Loucy (cell line): Measurements from ENCODE around the gene TNNT2.

Experiments used
- H2AFZ ChIP-seq: fragments of 200-600 bp; sonication (generic); 2 replicates; pipeline ENCODE4 v1.6.0; 2016; ENCODE audit warnings: antibody characterized with exemption, mild to moderate bottlenecking, low read length, moderate library complexity
- H3F3A ChIP-seq: fragments of 200-600 bp; 2 replicates; pipeline ENCODE4 v1.6.0; 2016; ENCODE audit warnings: antibody characterized with exemption, low read depth, mild to moderate bottlenecking
- H3K27me3 ChIP-seq: fragments of 200-600 bp; sonication (generic); 2 replicates; pipeline ENCODE4 v1.6.1; 2014; ENCODE audit warnings: low read length, mild to moderate bottlenecking; ENCODE audit not compliant: insufficient read depth, poor library complexity, severe bottlenecking
- H3K36me3 ChIP-seq: fragments of 200-600 bp; sonication (generic); 2 replicates; pipeline ENCODE4 v1.6.1; 2016; ENCODE audit warnings: low read length; ENCODE audit not compliant: insufficient read depth
- H3K4me1 ChIP-seq: fragments of 200-600 bp; sonication (generic); 2 replicates; pipeline ENCODE4 v1.5.1; 2014; ENCODE audit warnings: low read length, mild to moderate bottlenecking; ENCODE audit not compliant: insufficient read depth, poor library complexity, severe bottlenecking
- H3K4me2 ChIP-seq: fragments of 200-600 bp; sonication (generic); 2 replicates; pipeline ENCODE4 v1.6.0; 2014; ENCODE audit warnings: antibody characterized with exemption, low read length, low read depth, mild to moderate bottlenecking; ENCODE audit not compliant: poor library complexity, severe bottlenecking
- H3K4me3 ChIP-seq: fragments of 200-600 bp; sonication (generic); 2 replicates; pipeline ENCODE4 v1.5.1; 2014; ENCODE audit warnings: low read length, mild to moderate bottlenecking, mixed read lengths; ENCODE audit not compliant: poor library complexity, severe bottlenecking
- H3K79me2 ChIP-seq: fragments of 200-600 bp; sonication (generic); 2 replicates; pipeline ENCODE4 v1.6.1; 2014; ENCODE audit warnings: low read length; ENCODE audit not compliant: insufficient read depth
- H3K9ac ChIP-seq: fragments of 200-600 bp; sonication (generic); 2 replicates; pipeline ENCODE4 v1.6.0; 2014; ENCODE audit warnings: mild to moderate bottlenecking, low read depth, low read length, moderate library complexity; ENCODE audit not compliant: poor library complexity, severe bottlenecking
- H3K9me2 ChIP-seq: fragments of 200-600 bp; sonication (generic); replicated peaks from 2 replicates; pipeline ENCODE4 v1.6.1; 2016; ENCODE audit warnings: low read depth, low read length, mixed read lengths
- H3K9me3 ChIP-seq: fragments of 200-600 bp; sonication (generic); 2 replicates; pipeline ENCODE4 v1.6.1; 2014; ENCODE audit warnings: mild to moderate bottlenecking, antibody characterized with exemption, low read length, low read depth; ENCODE audit not compliant: insufficient read depth
- H4K20me1 ChIP-seq: fragments of 200-600 bp; sonication (generic); 2 replicates; pipeline ENCODE4 v1.6.0; 2014; ENCODE audit warnings: antibody characterized with exemption, low read length, mild to moderate bottlenecking; ENCODE audit not compliant: insufficient read depth, poor library complexity, severe bottlenecking
- EZH2phosphoT487 ChIP-seq: fragments of 200-600 bp; IDR thresholded peaks from 2 replicates; pipeline ENCODE4 v1.6.1; 2018; ENCODE audit warnings: antibody characterized with exemption, mild to moderate bottlenecking, moderate library complexity, borderline replicate concordance
- TF ChIP-seq, protein P1 (sequence below): fragments of 200-600 bp; sonication (generic); conservative IDR thresholded peaks from 2 replicates; pipeline ENCODE4 v1.5.1; 2014; ENCODE audit warnings: mild to moderate bottlenecking, antibody characterized with exemption, low read length

TNNT2 gene

DNA sequence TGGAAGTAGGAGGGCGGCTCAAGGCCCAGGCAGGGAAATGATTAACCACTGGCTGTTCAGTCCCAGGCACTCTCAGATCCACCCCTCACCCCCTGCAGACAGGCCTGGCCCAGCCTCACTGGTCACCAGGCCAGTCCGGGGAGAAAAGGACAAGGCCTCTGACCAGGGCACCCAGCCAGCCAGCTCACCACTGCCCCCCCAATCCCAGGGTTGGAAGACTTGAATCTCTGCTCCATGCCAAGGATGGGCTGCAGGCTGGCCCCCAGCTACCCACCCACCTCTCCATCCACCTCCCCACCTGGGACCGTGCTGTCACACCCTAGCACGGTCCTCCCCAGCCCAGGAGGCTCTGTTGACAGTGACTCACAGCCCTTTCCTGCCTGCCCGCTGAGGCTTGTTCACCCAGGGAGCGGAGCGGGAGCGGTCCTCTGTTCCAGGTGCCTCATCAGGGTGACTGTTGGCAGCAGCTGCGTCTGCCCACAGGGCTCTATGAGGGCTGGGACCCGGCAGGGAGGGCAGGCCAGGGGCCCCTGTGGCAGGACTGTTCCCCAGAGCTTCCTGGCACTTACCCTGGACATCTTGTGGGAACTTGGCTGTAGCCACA lies 19.5 kb upstream of the TNNT2 start:
- TF ChIP-seq, protein P1, sequence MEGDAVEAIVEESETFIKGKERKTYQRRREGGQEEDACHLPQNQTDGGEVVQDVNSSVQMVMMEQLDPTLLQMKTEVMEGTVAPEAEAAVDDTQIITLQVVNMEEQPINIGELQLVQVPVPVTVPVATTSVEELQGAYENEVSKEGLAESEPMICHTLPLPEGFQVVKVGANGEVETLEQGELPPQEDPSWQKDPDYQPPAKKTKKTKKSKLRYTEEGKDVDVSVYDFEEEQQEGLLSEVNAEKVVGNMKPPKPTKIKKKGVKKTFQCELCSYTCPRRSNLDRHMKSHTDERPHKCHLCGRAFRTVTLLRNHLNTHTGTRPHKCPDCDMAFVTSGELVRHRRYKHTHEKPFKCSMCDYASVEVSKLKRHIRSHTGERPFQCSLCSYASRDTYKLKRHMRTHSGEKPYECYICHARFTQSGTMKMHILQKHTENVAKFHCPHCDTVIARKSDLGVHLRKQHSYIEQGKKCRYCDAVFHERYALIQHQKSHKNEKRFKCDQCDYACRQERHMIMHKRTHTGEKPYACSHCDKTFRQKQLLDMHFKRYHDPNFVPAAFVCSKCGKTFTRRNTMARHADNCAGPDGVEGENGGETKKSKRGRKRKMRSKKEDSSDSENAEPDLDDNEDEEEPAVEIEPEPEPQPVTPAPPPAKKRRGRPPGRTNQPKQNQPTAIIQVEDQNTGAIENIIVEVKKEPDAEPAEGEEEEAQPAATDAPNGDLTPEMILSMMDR: no peak
- TF ChIP-seq EZH2phosphoT487: no peak
- Histone ChIP-seq H3K9me3 (no peaks in the 10 kb centered on the region), H3K4me2 (no peak overlapping the region), H3K9me2 (no peaks in the 10 kb centered on the region), H3K4me3 (no peak overlapping the region), H2AFZ (no peak overlapping the region), H3K36me3 (no peaks in the 10 kb centered on the region), H4K20me1 (no peaks in the 10 kb centered on the region), H3F3A (no peaks in the 10 kb centered on the region), H3K27me3 (no peaks in the 10 kb centered on the region), H3K4me1 (no peaks in the 10 kb centered on the region), H3K9ac (no peak overlapping the region), H3K79me2 (no peaks in the 10 kb centered on the region)

DNA sequence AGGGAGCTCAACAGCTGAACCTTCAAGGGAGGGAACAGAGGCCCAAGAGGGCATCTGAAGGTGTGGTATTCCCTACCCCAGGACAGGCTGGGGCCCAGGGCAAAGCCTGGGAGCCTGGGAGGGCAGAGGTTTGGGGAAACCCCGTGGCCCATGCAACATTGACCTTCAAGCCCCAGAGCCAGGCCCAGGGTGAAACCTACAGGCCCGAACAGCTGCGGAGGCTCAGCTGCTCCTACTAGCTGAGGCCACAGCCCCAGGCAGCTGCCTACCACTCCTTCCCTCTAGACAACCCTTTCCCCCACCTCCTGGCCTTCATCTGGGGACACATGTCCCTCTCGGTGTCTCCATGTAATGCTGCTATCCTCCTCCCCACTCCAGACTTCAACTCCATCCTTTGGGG lies 18.5 kb upstream of the TNNT2 start:
- Histone ChIP-seq H3K9ac (no peak overlapping the region), H3K27me3 (no peaks in the 10 kb centered on the region), H3K79me2 (no peaks in the 10 kb centered on the region), H4K20me1 (no peaks in the 10 kb centered on the region), H3K36me3 (no peaks in the 10 kb centered on the region), H2AFZ (no peak overlapping the region), H3K4me1 (no peaks in the 10 kb centered on the region), H3K9me3 (no peaks in the 10 kb centered on the region), H3K4me3 (no peak overlapping the region), H3F3A (no peaks in the 10 kb centered on the region), H3K9me2 (no peaks in the 10 kb centered on the region), H3K4me2 (no peak overlapping the region)
- no peak for TF ChIP-seq EZH2phosphoT487
- TF ChIP-seq, protein P1: no peak

DNA sequence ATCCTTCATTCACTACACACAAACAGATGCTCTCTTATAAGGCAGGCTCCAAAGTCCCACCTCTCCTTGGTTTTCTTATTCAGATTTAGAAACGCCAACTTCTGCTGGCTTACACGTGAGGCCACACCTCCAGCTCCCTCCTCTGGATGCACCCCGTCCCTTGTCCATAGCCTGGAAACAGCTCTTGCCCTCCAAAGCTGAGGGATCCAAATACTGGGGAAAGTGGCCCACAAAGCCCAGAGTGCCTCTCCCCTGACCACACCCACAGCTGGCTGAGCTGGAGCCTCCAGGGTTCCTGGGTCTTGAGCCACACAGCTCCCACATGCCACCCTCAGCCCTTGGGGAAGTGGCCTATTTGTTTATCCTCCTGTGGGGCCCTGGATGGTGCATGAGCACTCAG lies 17.1 kb upstream of the TNNT2 start:
- Histone ChIP-seq H3K9me2 (no peaks in the 10 kb centered on the region), H3K27me3 (no peaks in the 10 kb centered on the region), H3K4me2 (no peak overlapping the region), H3K4me3 (no peak overlapping the region), H4K20me1 (no peaks in the 10 kb centered on the region), H3K9ac (no peak overlapping the region), H3K9me3 (no peaks in the 10 kb centered on the region), H3K4me1 (no peaks in the 10 kb centered on the region), H3F3A (no peaks in the 10 kb centered on the region), H3K36me3 (no peaks in the 10 kb centered on the region), H2AFZ (no peak overlapping the region), H3K79me2 (no peaks in the 10 kb centered on the region)
- TF ChIP-seq EZH2phosphoT487: no peak

DNA sequence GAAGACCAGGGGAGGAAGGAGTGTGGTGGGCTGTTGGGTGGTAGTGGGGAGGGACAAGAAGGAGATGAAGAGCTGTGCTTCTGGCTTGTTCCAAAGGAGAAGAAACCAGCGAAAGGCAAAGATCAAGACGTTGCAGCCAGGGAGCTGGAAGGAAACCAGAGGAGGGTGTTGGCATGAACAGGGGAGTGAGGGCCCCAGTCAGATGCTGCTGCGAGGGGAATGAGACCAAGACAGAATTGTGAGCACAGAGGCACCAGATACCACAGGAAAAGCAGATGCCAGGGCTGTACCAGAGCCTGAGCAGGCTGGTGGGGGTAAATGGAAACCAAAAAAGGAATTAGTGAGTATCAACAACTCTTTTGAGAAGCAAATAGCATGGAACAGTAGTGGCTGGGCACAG lies 15.6 kb upstream of the TNNT2 start:
- TF ChIP-seq, protein P1: no peak
- no peak for TF ChIP-seq EZH2phosphoT487
- no peaks in the 10 kb centered on the region for H3K9me3 ChIP-seq
- H4K20me1 ChIP-seq: no peaks in the 10 kb centered on the region
- no peaks in the 10 kb centered on the region for H3K79me2 ChIP-seq
- H3K9ac ChIP-seq: no peak overlapping the region
- no peaks in the 10 kb centered on the region for H3F3A ChIP-seq
- no peaks in the 10 kb centered on the region for H3K4me1 ChIP-seq
- no peak overlapping the region for H2AFZ ChIP-seq
- no peak overlapping the region for H3K4me3 ChIP-seq
- H3K9me2 ChIP-seq: no peaks in the 10 kb centered on the region
- no peaks in the 10 kb centered on the region for H3K27me3 ChIP-seq
- H3K4me2 ChIP-seq: no peak overlapping the region
- no peaks in the 10 kb centered on the region for H3K36me3 ChIP-seq
